ENCODE data around the gene POLR2I. TPM values are rescaled to one million over a fixed set of nuclear protein-coding genes. Genes with fewer than 3 reads are reported as not detected.

The POLR2I gene
- total and polyA plus RNA-seq, 9 of the 15 experiments (the other 6 are each of a cell fraction or from before 2014, with no cell fraction given): 28.0 to 283 (median 123) TPM

DNA sequence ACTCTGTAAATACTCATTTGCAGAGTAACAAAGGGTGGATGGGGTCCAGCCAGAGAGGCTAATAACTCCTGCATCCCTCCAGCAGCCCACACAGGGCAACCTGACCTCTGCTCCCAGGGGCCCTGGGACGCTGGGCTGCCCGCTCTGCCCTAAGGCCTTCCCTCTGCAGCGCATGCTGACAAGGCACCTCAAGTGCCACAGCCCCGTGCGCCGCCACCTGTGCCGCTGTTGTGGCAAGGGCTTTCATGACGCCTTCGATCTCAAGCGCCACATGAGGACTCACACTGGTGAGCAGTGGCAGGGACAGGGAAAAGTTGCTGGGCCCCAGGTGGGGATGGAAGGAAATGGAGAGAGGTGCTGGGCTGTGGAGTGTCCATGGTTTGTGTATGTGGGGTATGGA, 2.0 kb downstream of the POLR2I start:
- no peaks in the 10 kb centered on the region; the same call in 1 of the 2 replicates for H4K20me1 ChIP-seq (replicated peaks; ENCODE audit: control insufficient read depth, insufficient read depth, low read length)
- H3K9ac ChIP-seq (ENCODE audit: insufficient read depth in 1 of 2, low read depth in 2 of 2, low read length in 2 of 2): no peak overlapping the region
- H3K9me1 ChIP-seq (ENCODE audit: control insufficient read depth, insufficient read depth, low read length): no peaks in the 10 kb centered on the region
- ChIA-PET CTCF (ENCODE audit: low intra/inter-chr PET ratio) (interaction anchor here (0.6 kb wide), 1 partner anchor 52 kb away, joined by 3 read pairs; no protein-coding TSS in a partner anchor), POLR2A (no interaction called here)
- ATAC-seq (no peak), DNase-seq (ENCODE audit: extremely low read depth in 1 of 4, low spot score in 3 of 4) (no peak), FAIRE-seq (no peak)
- peaks cover 24% of the 10 kb centered on the region; the same call in 2 of the 3 replicates for H3K36me3 ChIP-seq (ENCODE audit: control insufficient read depth, insufficient read depth, low read length)
- H3K27ac ChIP-seq (ENCODE audit: extremely low read depth, low read depth, low read length): no peak overlapping the region
- peaks cover 14% of the 10 kb centered on the region for H3K79me2 ChIP-seq (ENCODE audit: control insufficient read depth, insufficient read depth, low read length)
- intact Hi-C loops (cut with micrococcal nuclease) (loop anchor here (5.0 to 10.0 kb wide), 2 partner anchors 50 to 118 kb away; partner anchors contain the start of gene SDHAF1), in situ Hi-C loops (cut with MboI) (no loop called here)
- H3K4me2 ChIP-seq (ENCODE audit: insufficient read depth, low read length): no peak overlapping the region
- no peak overlapping the region for H3K4me3 ChIP-seq
- WGBS (ENCODE audit: insufficient coverage, low coverage, missing lambda C conversion rate): 97% methylated on average over 10 of the region's 10 CpGs
- H3K9me3 ChIP-seq (replicated peaks; ENCODE audit: control insufficient read depth, insufficient read depth, low read depth, low read length): no peaks in the 10 kb centered on the region
- H3K27me3 ChIP-seq (ENCODE audit: control insufficient read depth in 2 of 2, insufficient read depth in 2 of 2, low read length in 2 of 2): no peaks in the 10 kb centered on the region
- TF ChIP-seq PHTF2 (CRISPR knock-in tag; IDR thresholded peaks at IDR 0.05): no peak
- TF ChIP-seq, protein P1, sequence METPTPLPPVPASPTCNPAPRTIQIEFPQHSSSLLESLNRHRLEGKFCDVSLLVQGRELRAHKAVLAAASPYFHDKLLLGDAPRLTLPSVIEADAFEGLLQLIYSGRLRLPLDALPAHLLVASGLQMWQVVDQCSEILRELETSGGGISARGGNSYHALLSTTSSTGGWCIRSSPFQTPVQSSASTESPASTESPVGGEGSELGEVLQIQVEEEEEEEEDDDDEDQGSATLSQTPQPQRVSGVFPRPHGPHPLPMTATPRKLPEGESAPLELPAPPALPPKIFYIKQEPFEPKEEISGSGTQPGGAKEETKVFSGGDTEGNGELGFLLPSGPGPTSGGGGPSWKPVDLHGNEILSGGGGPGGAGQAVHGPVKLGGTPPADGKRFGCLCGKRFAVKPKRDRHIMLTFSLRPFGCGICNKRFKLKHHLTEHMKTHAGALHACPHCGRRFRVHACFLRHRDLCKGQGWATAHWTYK (CRISPR knock-in tag; IDR thresholded peaks at IDR 0.05): no peak
- TF ChIP-seq, protein P2, sequence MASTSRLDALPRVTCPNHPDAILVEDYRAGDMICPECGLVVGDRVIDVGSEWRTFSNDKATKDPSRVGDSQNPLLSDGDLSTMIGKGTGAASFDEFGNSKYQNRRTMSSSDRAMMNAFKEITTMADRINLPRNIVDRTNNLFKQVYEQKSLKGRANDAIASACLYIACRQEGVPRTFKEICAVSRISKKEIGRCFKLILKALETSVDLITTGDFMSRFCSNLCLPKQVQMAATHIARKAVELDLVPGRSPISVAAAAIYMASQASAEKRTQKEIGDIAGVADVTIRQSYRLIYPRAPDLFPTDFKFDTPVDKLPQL (IDR thresholded peaks at IDR 0.05; ENCODE audit: extremely low read depth, insufficient read length): no peak
- TF ChIP-seq RBM39 (optimal IDR thresholded peaks at IDR 0.05; ENCODE audit: low read depth, low read length): no peak
- TF ChIP-seq, protein P3, sequence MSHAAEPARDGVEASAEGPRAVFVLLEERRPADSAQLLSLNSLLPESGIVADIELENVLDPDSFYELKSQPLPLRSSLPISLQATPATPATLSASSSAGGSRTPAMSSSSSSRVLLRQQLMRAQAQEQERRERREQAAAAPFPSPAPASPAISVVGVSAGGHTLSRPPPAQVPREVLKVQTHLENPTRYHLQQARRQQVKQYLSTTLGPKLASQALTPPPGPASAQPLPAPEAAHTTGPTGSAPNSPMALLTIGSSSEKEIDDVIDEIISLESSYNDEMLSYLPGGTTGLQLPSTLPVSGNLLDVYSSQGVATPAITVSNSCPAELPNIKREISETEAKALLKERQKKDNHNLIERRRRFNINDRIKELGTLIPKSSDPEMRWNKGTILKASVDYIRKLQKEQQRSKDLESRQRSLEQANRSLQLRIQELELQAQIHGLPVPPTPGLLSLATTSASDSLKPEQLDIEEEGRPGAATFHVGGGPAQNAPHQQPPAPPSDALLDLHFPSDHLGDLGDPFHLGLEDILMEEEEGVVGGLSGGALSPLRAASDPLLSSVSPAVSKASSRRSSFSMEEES (CRISPR knock-in tag; IDR thresholded peaks at IDR 0.05): no peak
- TF ChIP-seq ATF1 (CRISPR knock-in tag; IDR thresholded peaks at IDR 0.05): no peak
- TF ChIP-seq ATF1 (tag; IDR thresholded peaks at IDR 0.05): no peak
- no peak for TF ChIP-seq SMAD3 (CRISPR knock-in tag; conservative IDR thresholded peaks at IDR 0.05)
- TF ChIP-seq ZNF561 (CRISPR knock-in tag; conservative IDR thresholded peaks at IDR 0.05): no peak
- TF ChIP-seq ZNF140 (CRISPR knock-in tag; IDR thresholded peaks at IDR 0.05): no peak
- no peak for TF ChIP-seq NONO (IDR thresholded peaks at IDR 0.05; ENCODE audit: low read depth in 2 of 2, low read length in 1 of 2)
- TF ChIP-seq DNMT1 (IDR thresholded peaks at IDR 0.05): no peak
- TF ChIP-seq, protein P4, sequence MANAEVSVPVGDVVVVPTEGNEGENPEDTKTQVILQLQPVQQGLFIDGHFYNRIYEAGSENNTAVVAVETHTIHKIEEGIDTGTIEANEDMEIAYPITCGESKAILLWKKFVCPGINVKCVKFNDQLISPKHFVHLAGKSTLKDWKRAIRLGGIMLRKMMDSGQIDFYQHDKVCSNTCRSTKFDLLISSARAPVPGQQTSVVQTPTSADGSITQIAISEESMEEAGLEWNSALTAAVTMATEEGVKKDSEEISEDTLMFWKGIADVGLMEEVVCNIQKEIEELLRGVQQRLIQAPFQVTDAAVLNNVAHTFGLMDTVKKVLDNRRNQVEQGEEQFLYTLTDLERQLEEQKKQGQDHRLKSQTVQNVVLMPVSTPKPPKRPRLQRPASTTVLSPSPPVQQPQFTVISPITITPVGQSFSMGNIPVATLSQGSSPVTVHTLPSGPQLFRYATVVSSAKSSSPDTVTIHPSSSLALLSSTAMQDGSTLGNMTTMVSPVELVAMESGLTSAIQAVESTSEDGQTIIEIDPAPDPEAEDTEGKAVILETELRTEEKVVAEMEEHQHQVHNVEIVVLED (CRISPR knock-in tag; IDR thresholded peaks at IDR 0.05): no peak
- no TSS peak for BruUV-seq (replicated peaks)
- peaks cover 5 to 38% of the 10 kb centered on the region in 2 experiments; a peak in 3 of 5 replicates for H3K4me1 ChIP-seq (replicated peaks in 1 of 2; ENCODE audit: control insufficient read depth in 2 of 2, insufficient read depth in 2 of 2, low read length in 2 of 2)
- H2AFZ ChIP-seq (ENCODE audit: low read depth, low read length): no peak overlapping the region

Data from K562 (cell line).